Activated T-cell treated with anti-CD3 and anti-CD28 coated beads, Interleukin-2, amount 50 U/mL, for 4 hours (primary cell): Measurements from ENCODE around the gene CACNA2D1. TPM values are rescaled to one million over a fixed set of nuclear protein-coding genes. Genes with fewer than 3 reads are reported as not detected.

ENCODE experiments used
- ATAC-seq, 2 donors: fragments of 200-7000 bp; cut with Tn5 transposase; one replicate each; pipeline ENCODE4 v1.10.0; 2021
- DNase-seq: peaks from one replicate; pipeline ENCODE4 v3.0.0-alpha.2; 2020
- H3K27me3 Mint-ChIP-seq: one replicate; pipeline ENCODE4 v1.8.0; 2021; ENCODE audit warnings: low read depth, mixed read lengths
- H3K36me3 Mint-ChIP-seq: one replicate; pipeline ENCODE4 v1.8.0; 2022; ENCODE audit warnings: mixed read lengths; ENCODE audit not compliant: insufficient read depth
- H3K4me1 Mint-ChIP-seq: one replicate; pipeline ENCODE4 v1.8.0; 2021; ENCODE audit warnings: low read depth, mixed read lengths
- H3K4me3 Mint-ChIP-seq: one replicate; pipeline ENCODE4 v1.8.0; 2021; ENCODE audit warnings: mild to moderate bottlenecking, moderate library complexity, mixed read lengths
- H3K9me3 Mint-ChIP-seq: one replicate; pipeline ENCODE4 v1.8.0; 2021; ENCODE audit warnings: mixed read lengths
- total RNA-seq, 3 donors: library from RNA; stranded (reverse); gene quantifications; one replicate each; pipeline ENCODE4 v1.2.1, GENCODE V29; 2021

The CACNA2D1 gene
- total RNA-seq, 3 donors from 2014 or later: 0.03 to 0.24 (median 0.18) TPM

DNA sequence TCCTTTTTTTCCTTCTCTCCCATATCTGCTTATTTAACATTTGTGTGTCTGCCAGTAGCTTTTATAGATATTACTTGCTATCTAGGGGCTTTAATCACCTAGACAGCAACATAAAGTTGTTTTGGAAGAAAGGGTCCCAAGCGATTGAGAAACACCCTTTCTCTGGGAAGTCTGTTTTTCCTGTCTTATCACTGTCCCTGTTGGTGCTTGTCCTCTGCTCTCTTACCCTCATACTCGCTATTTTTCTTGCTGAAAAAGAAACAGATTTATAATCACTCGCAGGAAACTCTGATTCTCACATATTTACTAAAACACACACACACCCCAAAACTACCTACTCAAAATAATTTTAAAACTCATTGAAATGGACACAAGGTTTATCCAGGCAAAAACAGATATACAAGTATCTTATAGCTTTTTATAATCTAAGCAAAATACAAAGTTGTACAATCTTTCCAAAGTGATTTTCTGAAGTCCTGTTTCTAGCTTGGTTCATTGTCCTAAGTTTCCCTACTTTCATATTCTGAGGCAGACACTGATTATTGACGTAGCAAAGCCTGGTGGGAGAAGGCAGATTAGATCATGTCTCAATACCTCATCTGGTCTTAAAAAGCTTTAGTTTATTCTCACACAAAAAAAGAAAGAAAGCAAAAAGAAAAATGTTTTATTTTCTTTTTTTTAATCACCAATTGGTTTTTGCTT, 157.3 kb downstream of the CACNA2D1 start:
- Mint-ChIP-seq H3K27me3 (no peaks in the 10 kb centered on the region), H3K9me3 (no peaks in the 10 kb centered on the region), H3K4me3 (no peak overlapping the region), H3K36me3 (no peaks in the 10 kb centered on the region), H3K4me1 (no peaks in the 10 kb centered on the region)
- ATAC-seq: no peak
- no peak for DNase-seq

DNA sequence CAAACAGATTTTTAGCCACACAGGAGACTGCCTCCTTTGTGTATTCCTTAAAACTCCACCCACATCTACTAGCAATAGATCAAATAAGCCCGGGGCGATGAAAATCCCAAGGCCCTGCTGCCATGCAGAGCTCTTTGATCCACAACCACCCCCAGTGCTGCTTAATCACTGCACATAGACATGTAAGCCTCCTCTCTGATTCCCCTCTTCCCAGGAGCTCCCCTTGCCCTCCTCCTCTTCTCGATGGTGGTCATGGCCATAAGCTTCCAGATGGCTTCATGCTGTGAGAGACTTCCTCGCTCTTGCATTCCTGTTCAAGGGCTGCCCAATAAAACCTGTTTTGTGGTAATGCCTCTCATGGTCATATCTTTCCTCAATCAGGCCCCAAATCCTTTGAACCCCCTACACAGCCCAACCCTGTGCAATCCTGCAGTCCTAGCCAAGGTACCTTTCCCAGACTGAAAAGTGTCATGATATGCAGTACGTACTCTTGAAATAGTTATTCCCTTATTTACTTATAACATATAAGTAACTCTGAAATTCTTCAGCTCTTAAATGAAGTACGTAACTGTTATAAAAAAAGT, 158.5 kb downstream of the CACNA2D1 start:
- no peak overlapping the region for H3K4me3 Mint-ChIP-seq
- H3K4me1 Mint-ChIP-seq: no peaks in the 10 kb centered on the region
- H3K36me3 Mint-ChIP-seq: no peaks in the 10 kb centered on the region
- DNase-seq (no peak), ATAC-seq (no peak)
- no peaks in the 10 kb centered on the region for H3K9me3 Mint-ChIP-seq
- H3K27me3 Mint-ChIP-seq: no peaks in the 10 kb centered on the region

DNA sequence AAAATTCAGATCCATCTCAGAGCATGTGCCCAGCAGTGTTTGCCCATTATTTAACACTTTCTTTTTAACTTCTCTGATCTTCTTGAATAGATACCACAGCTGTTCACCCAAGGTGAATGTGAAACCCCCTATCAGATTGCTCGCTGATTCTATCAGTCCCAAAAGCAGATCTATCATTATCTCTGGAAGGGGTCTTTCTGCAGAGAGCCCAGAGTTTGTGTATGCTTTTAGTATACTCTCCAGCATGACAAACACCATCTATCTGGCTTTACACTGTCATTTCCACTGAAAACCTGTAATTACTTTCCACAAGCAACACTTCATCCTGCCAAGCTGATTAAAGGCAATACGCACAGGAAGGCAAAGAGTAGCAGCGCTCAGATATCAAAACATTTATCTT, 168.2 kb downstream of the CACNA2D1 start:
- H3K9me3 Mint-ChIP-seq: peaks cover 5% of the 10 kb centered on the region
- H3K4me1 Mint-ChIP-seq: no peaks in the 10 kb centered on the region
- no peak for ATAC-seq

DNA sequence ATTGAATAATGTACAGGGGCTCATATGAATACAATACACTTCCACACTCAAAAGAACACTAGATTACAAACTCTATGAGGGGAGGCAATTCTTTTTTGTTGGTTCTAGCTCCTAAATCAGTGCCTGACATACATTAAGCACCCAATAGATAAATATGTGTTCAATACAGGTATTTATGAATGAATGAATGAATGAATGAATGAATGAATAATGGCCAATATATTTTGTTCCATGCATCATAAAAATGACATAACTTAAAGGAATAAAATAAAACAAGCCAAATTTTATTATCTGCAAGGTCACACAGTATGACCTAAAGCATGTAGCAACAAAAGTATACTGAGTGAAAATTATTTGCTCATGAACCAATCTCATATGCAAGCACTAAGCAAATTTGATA, 168.9 kb downstream of the CACNA2D1 start:
- DNase-seq: no peak
- Mint-ChIP-seq H3K36me3 (no peaks in the 10 kb centered on the region), H3K9me3 (peaks cover 5% of the 10 kb centered on the region), H3K4me1 (no peaks in the 10 kb centered on the region), H3K27me3 (no peaks in the 10 kb centered on the region), H3K4me3 (no peak overlapping the region)
- no peak for ATAC-seq

More for the DNA sequence above, 168.2 kb downstream of the CACNA2D1 start:
- Mint-ChIP-seq H3K36me3 (no peaks in the 10 kb centered on the region), H3K4me3 (no peak overlapping the region), H3K27me3 (no peaks in the 10 kb centered on the region)
- DNase-seq: no peak

DNA sequence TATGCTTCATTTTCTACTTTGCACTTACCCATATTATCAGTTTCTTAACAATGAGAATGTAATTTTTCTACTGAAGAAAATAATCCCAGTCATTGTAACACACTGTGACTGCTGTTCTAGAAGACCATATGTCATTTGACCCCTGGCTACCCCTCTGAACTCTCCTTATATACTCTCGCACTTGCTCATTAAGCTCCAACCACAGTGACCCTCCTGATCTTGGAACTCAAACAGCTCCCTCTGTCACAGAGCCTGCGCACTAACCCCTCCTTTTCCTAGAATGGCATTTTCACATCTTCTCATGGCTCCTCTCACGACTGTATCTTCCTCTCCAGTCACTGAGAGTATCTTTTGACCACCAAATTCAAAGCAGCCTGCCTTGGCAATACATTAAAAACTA, 169.7 kb downstream of the CACNA2D1 start:
- no peaks in the 10 kb centered on the region for H3K27me3 Mint-ChIP-seq
- H3K4me3 Mint-ChIP-seq: no peak overlapping the region
- H3K4me1 Mint-ChIP-seq: no peaks in the 10 kb centered on the region
- ATAC-seq: no peak
- H3K36me3 Mint-ChIP-seq: no peaks in the 10 kb centered on the region
- no peak for DNase-seq
- peaks cover 5% of the 10 kb centered on the region for H3K9me3 Mint-ChIP-seq

DNA sequence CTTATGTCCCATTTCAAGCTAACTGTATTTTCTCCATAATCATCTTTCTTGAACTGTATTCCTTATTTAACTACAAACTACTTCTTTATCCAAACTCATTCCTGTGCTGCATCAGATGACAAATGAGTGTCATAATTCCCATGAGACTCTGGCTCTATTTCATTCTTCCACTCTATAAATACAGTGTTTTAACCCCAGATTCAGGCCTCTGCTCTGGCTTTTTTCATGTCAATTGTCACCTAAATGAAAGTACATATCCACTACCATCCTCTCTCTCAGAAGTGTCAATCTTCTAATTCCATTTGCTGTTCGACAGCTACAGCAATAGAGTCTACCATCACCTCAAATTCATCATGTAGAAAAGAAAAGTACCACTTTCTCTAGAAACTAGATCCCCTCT, 172.7 kb downstream of the CACNA2D1 start:
- H3K36me3 Mint-ChIP-seq: no peaks in the 10 kb centered on the region
- ATAC-seq (no peak), DNase-seq (no peak)
- no peaks in the 10 kb centered on the region for H3K4me1 Mint-ChIP-seq
- H3K9me3 Mint-ChIP-seq: no peaks in the 10 kb centered on the region
- no peaks in the 10 kb centered on the region for H3K27me3 Mint-ChIP-seq
- no peak overlapping the region for H3K4me3 Mint-ChIP-seq

DNA sequence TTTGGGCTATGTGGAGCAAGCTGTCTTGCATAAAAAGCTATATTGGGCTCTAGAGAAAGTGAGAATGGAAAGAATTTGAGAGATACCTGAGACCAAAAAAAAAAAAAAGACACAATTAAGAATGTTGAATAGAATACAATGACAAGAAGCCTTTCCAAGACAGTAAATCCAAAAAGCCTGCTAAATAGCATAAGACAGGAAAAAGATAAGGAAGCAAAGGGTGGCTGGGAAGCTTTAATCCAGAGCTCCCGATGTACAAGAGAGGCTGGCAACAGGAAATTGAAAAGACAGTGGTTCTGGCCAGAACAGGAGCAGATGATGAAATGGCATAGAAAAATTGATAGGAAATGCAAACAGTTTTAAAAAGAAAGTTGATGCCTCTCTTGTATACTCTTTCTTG, 174.9 kb downstream of the CACNA2D1 start:
- Mint-ChIP-seq H3K9me3 (no peaks in the 10 kb centered on the region), H3K27me3 (no peaks in the 10 kb centered on the region), H3K4me1 (no peaks in the 10 kb centered on the region), H3K4me3 (no peak overlapping the region), H3K36me3 (no peaks in the 10 kb centered on the region)
- DNase-seq: no peak
- no peak for ATAC-seq

DNA sequence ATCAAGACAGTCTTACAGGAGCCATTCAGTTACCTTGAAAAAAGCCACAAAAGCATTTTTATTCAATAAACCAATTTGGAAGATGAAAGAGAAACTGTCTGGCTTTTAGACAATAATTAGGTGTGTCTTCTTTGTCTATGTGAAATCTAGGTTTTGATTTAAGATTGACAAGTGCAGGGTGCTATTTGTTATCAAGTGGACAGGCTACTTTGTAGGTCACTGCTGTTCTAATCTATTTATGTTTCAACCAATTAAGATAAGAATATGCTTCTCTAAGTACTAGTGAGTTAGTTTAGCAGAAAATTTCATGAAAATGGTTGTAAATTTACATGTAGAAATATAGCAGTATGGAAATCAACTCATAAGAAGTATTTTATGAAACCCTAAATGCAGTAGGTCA, 177.5 kb downstream of the CACNA2D1 start:
- Mint-ChIP-seq H3K9me3 (no peaks in the 10 kb centered on the region), H3K4me3 (no peak overlapping the region), H3K4me1 (no peaks in the 10 kb centered on the region), H3K36me3 (no peaks in the 10 kb centered on the region), H3K27me3 (no peaks in the 10 kb centered on the region)
- DNase-seq (no peak), ATAC-seq (no peak)

DNA sequence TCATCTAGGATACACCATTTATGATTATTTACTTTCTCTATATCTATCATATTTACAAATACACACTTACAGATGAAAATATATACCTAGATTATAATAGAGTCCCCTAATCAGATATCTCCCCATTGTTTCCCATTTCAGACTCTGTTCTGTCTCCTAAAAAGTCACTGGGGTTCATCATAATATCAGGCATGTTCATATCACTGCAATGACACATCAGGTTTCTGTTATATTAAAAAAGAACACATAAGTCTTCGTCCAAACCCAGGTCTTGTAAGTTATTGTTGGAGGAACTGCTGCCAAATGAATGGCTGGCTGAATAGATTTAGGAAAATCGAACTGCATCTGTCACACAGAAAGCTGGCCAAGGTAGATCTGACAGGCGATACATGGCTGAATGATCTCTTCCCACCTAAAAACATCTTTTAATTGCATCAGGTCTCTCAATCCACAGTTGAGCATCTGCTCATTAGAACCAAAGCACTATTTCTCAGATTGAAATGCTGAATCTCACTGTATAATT, 178.7 kb downstream of the CACNA2D1 start:
- Mint-ChIP-seq H3K4me1 (no peaks in the 10 kb centered on the region), H3K36me3 (no peaks in the 10 kb centered on the region), H3K27me3 (no peaks in the 10 kb centered on the region), H3K4me3 (no peak overlapping the region), H3K9me3 (no peaks in the 10 kb centered on the region)
- ATAC-seq: no peak
- no peak for DNase-seq

DNA sequence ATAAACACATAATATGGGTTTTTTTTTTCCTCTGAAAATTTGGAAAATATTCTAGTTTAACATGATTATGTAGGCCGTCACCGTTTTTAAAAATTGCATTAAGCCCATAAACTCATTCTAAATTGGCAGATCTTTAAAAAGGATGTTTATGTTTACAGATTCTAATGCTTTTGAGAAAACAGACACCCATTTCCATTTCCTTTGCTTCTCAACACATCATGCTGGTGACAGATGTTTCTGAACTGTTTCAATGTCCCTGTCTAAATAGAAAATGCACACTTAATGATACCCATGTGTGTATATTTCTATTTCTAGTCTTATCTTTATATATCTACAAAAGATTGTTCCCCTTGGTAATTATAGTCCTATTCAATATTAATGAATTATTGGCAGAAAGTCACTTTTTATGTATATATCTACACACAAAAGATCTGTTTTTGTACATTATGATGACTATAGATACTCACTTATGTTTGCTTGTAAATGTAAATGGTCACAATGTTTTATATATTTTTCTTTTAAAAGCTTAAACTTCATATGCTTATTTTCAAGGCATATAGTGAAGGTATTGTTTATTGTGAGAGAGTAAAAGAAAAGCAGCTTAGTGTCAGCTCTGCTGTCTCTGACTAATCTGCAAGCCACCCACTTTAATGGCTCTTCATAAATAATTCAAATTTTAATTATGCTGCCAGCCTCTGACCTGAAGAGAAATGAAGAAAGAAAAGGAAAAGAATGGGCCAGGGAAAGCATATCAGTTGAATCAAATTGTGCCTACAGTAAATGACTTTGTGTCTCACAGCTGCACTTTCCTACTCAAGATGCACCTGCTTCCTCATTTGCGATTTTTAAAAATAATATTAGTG, 179.4 kb downstream of the CACNA2D1 start:
- H3K36me3 Mint-ChIP-seq: no peaks in the 10 kb centered on the region
- ATAC-seq (no peak), DNase-seq (no peak)
- H3K4me3 Mint-ChIP-seq: no peak overlapping the region
- no peaks in the 10 kb centered on the region for H3K4me1 Mint-ChIP-seq
- H3K27me3 Mint-ChIP-seq: no peaks in the 10 kb centered on the region
- H3K9me3 Mint-ChIP-seq: no peaks in the 10 kb centered on the region

DNA sequence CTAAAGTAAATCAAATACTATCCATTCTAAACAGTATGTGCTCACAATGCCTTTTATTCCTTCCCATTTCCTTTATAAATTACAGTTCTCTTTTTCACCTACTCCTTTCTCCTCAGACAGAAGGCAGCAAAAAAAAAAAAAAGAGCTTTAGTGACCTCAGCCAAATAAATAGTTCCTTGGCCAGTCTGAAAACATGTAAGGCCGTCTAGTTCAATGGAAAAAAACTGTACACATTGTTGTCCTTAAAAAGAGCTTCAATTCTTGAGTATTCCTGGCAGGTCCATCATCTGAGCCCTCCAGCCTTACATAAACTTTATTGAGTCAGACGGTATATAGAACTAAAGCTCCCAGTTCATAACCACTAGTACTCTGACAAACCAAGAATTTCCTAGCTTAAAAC, 185.4 kb downstream of the CACNA2D1 start:
- no peak overlapping the region for H3K4me3 Mint-ChIP-seq
- H3K27me3 Mint-ChIP-seq: no peaks in the 10 kb centered on the region
- ATAC-seq (no peak), DNase-seq (no peak)
- H3K36me3 Mint-ChIP-seq: no peaks in the 10 kb centered on the region
- no peaks in the 10 kb centered on the region for H3K4me1 Mint-ChIP-seq
- no peaks in the 10 kb centered on the region for H3K9me3 Mint-ChIP-seq

DNA sequence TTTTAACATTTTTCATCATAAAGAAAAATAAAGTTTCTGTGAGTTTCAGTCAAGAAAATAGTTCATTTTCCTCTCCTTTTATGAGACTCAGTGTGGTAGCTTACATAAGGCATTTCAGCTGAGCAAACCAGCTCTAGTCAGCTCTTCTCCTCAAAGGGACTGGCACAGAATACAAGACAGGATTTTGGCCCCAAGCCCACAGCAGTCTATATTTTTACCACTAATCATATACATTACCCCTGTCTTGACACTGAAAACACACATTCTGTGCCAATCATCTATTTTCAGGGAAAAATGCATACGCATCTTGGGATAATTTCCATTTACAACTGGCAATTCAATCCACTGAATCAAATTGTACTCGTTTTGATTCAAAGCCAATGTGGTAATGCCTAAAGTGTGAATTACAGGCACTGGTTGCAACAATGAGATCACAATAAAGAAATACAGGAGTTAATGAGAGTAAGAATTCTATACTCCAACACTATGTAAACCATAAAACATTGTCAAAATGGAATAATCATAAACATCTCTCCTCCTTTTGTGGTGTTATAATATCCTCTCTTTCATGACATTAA, 186.4 kb downstream of the CACNA2D1 start:
- Mint-ChIP-seq H3K27me3 (no peaks in the 10 kb centered on the region), H3K9me3 (no peaks in the 10 kb centered on the region), H3K4me1 (no peaks in the 10 kb centered on the region), H3K36me3 (no peaks in the 10 kb centered on the region), H3K4me3 (no peak overlapping the region)
- DNase-seq (no peak), ATAC-seq (no peak)

DNA sequence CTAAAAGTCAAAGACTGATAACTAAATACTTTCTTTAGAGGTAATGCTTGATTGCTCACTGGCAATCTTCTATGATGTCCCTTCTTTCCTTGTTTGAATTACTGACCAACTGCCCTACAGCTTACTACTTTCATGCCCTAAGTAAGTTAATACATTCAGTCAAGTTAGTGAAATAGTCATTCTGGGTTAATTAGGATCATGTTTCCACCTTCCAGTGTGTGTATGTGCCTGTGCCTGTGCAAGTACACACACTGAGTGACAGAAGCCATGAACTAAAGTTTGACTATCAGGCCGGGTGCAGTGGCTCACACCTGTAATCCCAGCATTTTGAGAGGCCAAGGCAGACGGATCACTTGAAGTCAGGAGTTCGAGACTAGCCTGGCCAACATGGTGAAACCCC, 187.9 kb downstream of the CACNA2D1 start:
- DNase-seq (no peak), ATAC-seq (no peak)
- H3K27me3 Mint-ChIP-seq: no peaks in the 10 kb centered on the region
- no peak overlapping the region for H3K4me3 Mint-ChIP-seq
- H3K4me1 Mint-ChIP-seq: no peaks in the 10 kb centered on the region
- H3K36me3 Mint-ChIP-seq: no peaks in the 10 kb centered on the region
- no peaks in the 10 kb centered on the region for H3K9me3 Mint-ChIP-seq

DNA sequence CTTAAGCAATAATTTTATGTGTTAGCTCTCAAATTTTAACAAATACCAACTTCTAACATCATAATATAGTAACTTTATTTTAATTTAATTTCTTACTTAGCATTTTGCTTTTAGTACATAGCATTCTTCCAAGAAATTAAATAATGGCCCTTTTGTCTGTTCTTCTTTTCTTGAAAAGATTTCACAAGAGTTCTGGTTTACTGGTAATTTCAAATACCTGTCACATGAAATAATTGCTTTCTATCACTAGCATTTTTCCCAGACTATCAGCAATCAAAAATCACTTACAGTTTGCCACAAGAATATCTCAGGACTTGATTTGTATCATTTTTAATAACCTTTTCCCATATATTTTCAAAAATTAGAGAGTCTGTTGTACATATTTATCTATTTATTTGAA, 193.0 kb downstream of the CACNA2D1 start:
- ATAC-seq (no peak), DNase-seq (no peak)
- H3K4me1 Mint-ChIP-seq: no peaks in the 10 kb centered on the region
- H3K9me3 Mint-ChIP-seq: no peaks in the 10 kb centered on the region
- H3K36me3 Mint-ChIP-seq: no peaks in the 10 kb centered on the region
- no peak overlapping the region for H3K4me3 Mint-ChIP-seq
- no peaks in the 10 kb centered on the region for H3K27me3 Mint-ChIP-seq
